B cell (primary cell): ENCODE data around the gene EVL. TPM values are rescaled to one million over a fixed set of nuclear protein-coding genes. Genes with fewer than 3 reads are reported as not detected.

ENCODE experiments used
- ATAC-seq: fragments of 200-7000 bp; cut with Tn5 transposase; one replicate; pipeline ENCODE4 v1.10.0; 2021; ENCODE audit warnings: low read depth, mild to moderate bottlenecking, moderate number of reproducible peaks, moderate library complexity
- CTCF ChIA-PET: fragments of 350-600 bp; sonication (Branson Sonifier 250); formaldehyde crosslinking; loops from one replicate; lab custom pipeline; 2021; ENCODE audit warnings: antibody characterized with exemption, inconsistent platforms; lab: Charles Lee
- POLR2A ChIA-PET: fragments of 350-600 bp; sonication (Branson Sonifier 250); formaldehyde crosslinking; loops from one replicate; lab custom pipeline; 2021; ENCODE audit warnings: antibody characterized with exemption; lab: Charles Lee
- DNase-seq: peaks from one replicate; pipeline ENCODE4 v3.0.0; 2013
- H2AFZ ChIP-seq: 2 replicates; pipeline ENCODE4 v1.6.1; 2012; ENCODE audit warnings: mild to moderate bottlenecking, low read depth, low read length; ENCODE audit not compliant: insufficient read depth, poor library complexity, severe bottlenecking
- H3K27ac ChIP-seq, 2 donors: 1 replicate in 1 of 2; 2 replicates in 1 of 2; pipeline ENCODE4 v1.5.1; 2012 to 2013; ENCODE audit warnings: low read length in 2 of 2, mild to moderate bottlenecking in 2 of 2, moderate library complexity in 1 of 2
- H3K27me3 ChIP-seq, 4 experiments: fragments of 200-600 bp in 1 of 4; sonication (generic) in 1 of 4; replicated peaks in 1 of 4; 1 replicate in 2 of 4; 2 replicates in 2 of 4; pipeline versions ENCODE4 v1.6.1 to v1.7.0; 2013 to 2016; ENCODE audit warnings: low read length in 3 of 4, mild to moderate bottlenecking in 2 of 4, mixed read lengths in 1 of 4, moderate library complexity in 1 of 4; ENCODE audit not compliant: insufficient read depth in 4 of 4, control insufficient read depth in 3 of 4; ENCODE audit errors: control extremely low read depth in 1 of 4
- H3K36me3 ChIP-seq, 2 experiments: replicated peaks in 1 of 2; 1 replicate in 1 of 2; 2 replicates in 1 of 2; pipeline versions ENCODE4 v1.6.1 to v1.7.1; 2013; ENCODE audit warnings: low read length in 1 of 2; ENCODE audit not compliant: insufficient read depth in 2 of 2, control insufficient read depth in 1 of 2; ENCODE audit errors: control extremely low read depth in 1 of 2, extremely low read depth in 1 of 2
- H3K4me1 ChIP-seq, 2 donors: fragments of 200-600 bp in 1 of 2; sonication (generic) in 1 of 2; 1 replicate in 1 of 2; 2 replicates in 1 of 2; pipeline versions ENCODE4 v1.5.1 to v1.6.1; 2013 to 2017; ENCODE audit warnings: low read length in 2 of 2; ENCODE audit not compliant: control insufficient read depth in 2 of 2, insufficient read depth in 2 of 2
- H3K4me2 ChIP-seq: replicated peaks from 2 replicates; pipeline ENCODE3; 2012; ENCODE audit warnings: mild to moderate bottlenecking, low read depth, low read length; ENCODE audit not compliant: poor library complexity, severe bottlenecking
- H3K4me3 ChIP-seq, 5 experiments: fragments of 200-600 bp in 1 of 5; sonication (generic) in 1 of 5; 1 replicate in 3 of 5; 2 replicates in 2 of 5; pipeline versions ENCODE4 v1.5.1 to v1.7.0; 2011 to 2016; ENCODE audit warnings: low read length in 4 of 5, mild to moderate bottlenecking in 4 of 5, low read depth in 2 of 5, control low read depth in 1 of 5, moderate library complexity in 1 of 5; ENCODE audit not compliant: insufficient read depth in 1 of 5; ENCODE audit errors: control extremely low read depth in 1 of 5, extremely low read depth in 1 of 5
- H3K79me2 ChIP-seq: fragments of 200-600 bp; sonication (generic); one replicate; pipeline ENCODE4 v1.6.0; 2016; ENCODE audit warnings: low read length; ENCODE audit not compliant: control insufficient read depth, insufficient read depth
- H3K9ac ChIP-seq: fragments of 200-600 bp; sonication (generic); 2 replicates; pipeline ENCODE4 v1.6.1; 2017; ENCODE audit warnings: mild to moderate bottlenecking, low read length, moderate library complexity
- H3K9me3 ChIP-seq, 3 donors: one replicate each; pipeline versions ENCODE4 v1.6.1 to v1.7.1; 2013; ENCODE audit warnings: low read length in 2 of 3; ENCODE audit not compliant: control insufficient read depth in 2 of 3, insufficient read depth in 1 of 3; ENCODE audit errors: control extremely low read depth in 1 of 3
- H4K20me1 ChIP-seq: 2 replicates; pipeline ENCODE4 v1.6.0; 2012; ENCODE audit warnings: mild to moderate bottlenecking, low read length; ENCODE audit not compliant: insufficient read depth, control insufficient read depth, poor library complexity, severe bottlenecking
- H3K27ac Mint-ChIP-seq: one replicate; pipeline ENCODE4 v1.8.0; 2021; ENCODE audit warnings: mixed read lengths
- H3K27me3 Mint-ChIP-seq: one replicate; pipeline ENCODE4 v1.8.0; 2021; ENCODE audit warnings: mixed read lengths
- H3K4me1 Mint-ChIP-seq: one replicate; pipeline ENCODE4 v1.8.0; 2021; ENCODE audit warnings: mixed read lengths
- H3K4me3 Mint-ChIP-seq: one replicate; pipeline ENCODE4 v1.8.0; 2021; ENCODE audit warnings: mixed read lengths
- H3K9me3 Mint-ChIP-seq: one replicate; pipeline ENCODE4 v1.8.0; 2022; ENCODE audit warnings: mixed read lengths; ENCODE audit not compliant: insufficient read depth
- EZH2 ChIP-seq: IDR thresholded peaks from 2 replicates; pipeline ENCODE4 v1.6.1; 2012; ENCODE audit warnings: borderline replicate concordance, low read depth, mild to moderate bottlenecking, moderate library complexity, low read length; ENCODE audit not compliant: insufficient read depth, poor library complexity, severe bottlenecking
- WGBS: methylation state at CpG from one replicate; pipeline ENCODE4 v1.1.5; 2013; ENCODE audit warnings: missing lambda C conversion rate; ENCODE audit not compliant: insufficient coverage; 5-methylcytosine and 5-hydroxymethylcytosine counted together
- intact Hi-C: fragments of 100-400 bp; cut with micrococcal nuclease; formaldehyde crosslinking; loops from one replicate; pipeline ENCODE4 v1.10.0; 2022
- polyA plus RNA-seq: library from polyadenylated mRNA; depleted of rRNA; stranded (reverse); fragments of >200 nt; gene quantifications from 2 replicates; pipeline ENCODE4 v1.2.3, GENCODE V29; 2012
- total RNA-seq, 2 donors: library from RNA; stranded (reverse); fragments of 120-200 nt in 1 of 2; gene quantifications; 1 replicate in 1 of 2; 2 replicates in 1 of 2; pipeline versions ENCODE4 v1.2.3 to v1.2.4, GENCODE V29; 2013 to 2022
- TF ChIP-seq, protein P1 (sequence below): fragments of 200-600 bp; IDR thresholded peaks from one replicate; pipeline ENCODE4 v1.8.0; 2022; ENCODE audit warnings: antibody characterized with exemption, mild to moderate bottlenecking

Gene EVL
- total and polyA plus RNA-seq, 2 donors (not counting 1 experiment from before 2014, with no cell fraction given), result 486 to 892 TPM

DNA sequence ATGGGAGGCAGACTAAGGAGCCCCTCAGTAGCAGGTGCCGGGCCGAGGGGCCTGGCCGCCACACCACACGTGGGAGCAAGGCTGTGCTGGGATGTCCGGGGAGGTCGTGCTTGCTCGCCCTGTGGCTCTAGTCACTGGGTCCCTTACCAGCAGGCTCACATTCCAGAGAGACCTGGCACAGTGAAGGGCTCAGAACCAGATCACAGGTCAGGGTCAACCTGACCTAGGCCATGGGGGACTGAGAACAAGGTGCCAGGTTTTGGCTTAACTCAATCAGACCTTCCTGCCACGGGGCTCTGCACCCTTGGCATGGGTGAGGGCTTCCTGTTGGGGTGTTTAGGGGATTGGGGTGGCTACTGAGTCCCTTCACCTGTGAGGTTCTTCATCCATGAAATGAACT is 72.0 kb downstream of the EVL start:
- Histone ChIP-seq H3K9me3 (no peaks in the 10 kb centered on the region), H3K9ac (no peak overlapping the region), H4K20me1 (peaks cover 74% of the 10 kb centered on the region), H2AFZ (no peak overlapping the region), H3K79me2 (peaks cover 7% of the 10 kb centered on the region), H3K4me2 (no peak overlapping the region), H3K36me3 (peaks cover 0 to 98% of the 10 kb centered on the region in 2 experiments), H3K4me1 (no peaks in the 10 kb centered on the region), H3K27me3 (no peaks in the 10 kb centered on the region), H3K27ac (no peak overlapping the region), H3K4me3 (no peak overlapping the region)
- ChIA-PET CTCF (no interaction called here), POLR2A (no interaction called here)
- no peak for TF ChIP-seq EZH2
- TF ChIP-seq, protein P1, sequence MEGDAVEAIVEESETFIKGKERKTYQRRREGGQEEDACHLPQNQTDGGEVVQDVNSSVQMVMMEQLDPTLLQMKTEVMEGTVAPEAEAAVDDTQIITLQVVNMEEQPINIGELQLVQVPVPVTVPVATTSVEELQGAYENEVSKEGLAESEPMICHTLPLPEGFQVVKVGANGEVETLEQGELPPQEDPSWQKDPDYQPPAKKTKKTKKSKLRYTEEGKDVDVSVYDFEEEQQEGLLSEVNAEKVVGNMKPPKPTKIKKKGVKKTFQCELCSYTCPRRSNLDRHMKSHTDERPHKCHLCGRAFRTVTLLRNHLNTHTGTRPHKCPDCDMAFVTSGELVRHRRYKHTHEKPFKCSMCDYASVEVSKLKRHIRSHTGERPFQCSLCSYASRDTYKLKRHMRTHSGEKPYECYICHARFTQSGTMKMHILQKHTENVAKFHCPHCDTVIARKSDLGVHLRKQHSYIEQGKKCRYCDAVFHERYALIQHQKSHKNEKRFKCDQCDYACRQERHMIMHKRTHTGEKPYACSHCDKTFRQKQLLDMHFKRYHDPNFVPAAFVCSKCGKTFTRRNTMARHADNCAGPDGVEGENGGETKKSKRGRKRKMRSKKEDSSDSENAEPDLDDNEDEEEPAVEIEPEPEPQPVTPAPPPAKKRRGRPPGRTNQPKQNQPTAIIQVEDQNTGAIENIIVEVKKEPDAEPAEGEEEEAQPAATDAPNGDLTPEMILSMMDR, result no peak
- H3K9me3 Mint-ChIP-seq, result no peaks in the 10 kb centered on the region
- H3K27ac Mint-ChIP-seq, result no peak overlapping the region
- H3K4me1 Mint-ChIP-seq, result peaks cover 4% of the 10 kb centered on the region
- DNase-seq (no peak), ATAC-seq (no peak)
- no peak overlapping the region for H3K4me3 Mint-ChIP-seq
- intact Hi-C loops, result no loop called here
- WGBS, result 97% methylated on average over 7 of the region's 8 CpGs
- H3K27me3 Mint-ChIP-seq, result no peaks in the 10 kb centered on the region

DNA sequence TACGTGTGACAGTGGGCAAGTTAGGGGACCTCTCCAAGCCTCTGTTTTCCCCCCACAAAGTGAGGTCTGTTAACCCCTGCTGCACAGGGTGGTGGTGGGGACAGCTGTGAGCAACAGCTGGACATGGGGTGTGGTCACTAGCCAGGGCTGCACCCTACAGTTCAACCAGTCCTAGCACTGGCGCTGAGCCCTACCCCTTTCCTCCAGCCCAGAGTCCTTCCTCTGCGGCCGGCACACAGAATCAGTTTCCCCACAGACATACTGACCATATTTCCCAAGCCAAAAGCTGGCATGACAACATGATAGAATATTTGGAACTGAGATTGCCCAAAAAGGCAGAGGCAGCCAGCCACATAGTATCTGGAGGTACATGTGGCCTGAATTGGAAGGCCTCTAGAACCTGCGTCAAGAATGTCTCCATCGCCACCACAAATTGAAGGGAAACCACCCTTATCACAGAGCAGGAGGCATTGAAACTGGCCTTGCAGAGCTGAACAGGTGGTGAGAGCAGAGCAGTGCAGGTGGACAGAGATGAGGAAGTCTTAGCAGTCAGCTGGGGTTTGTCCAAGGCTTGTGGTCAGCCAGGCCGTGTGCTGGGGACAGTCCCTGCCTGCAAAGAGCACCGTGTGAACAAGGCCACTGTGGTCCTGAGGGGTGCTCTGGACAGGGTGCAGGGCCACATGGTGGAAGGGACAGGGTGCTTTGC is 73.0 kb downstream of the EVL start:
- Histone ChIP-seq H3K27me3 (no peaks in the 10 kb centered on the region), H3K9me3 (no peaks in the 10 kb centered on the region), H3K4me3 (no peak overlapping the region), H3K79me2 (peaks cover 7% of the 10 kb centered on the region), H3K9ac (no peak overlapping the region), H2AFZ (no peak overlapping the region), H3K27ac (no peak overlapping the region), H4K20me1 (peaks cover 72% of the 10 kb centered on the region), H3K36me3 (peaks cover 0 to 95% of the 10 kb centered on the region in 2 experiments), H3K4me1 (no peaks in the 10 kb centered on the region), H3K4me2 (no peak overlapping the region)
- ATAC-seq (peak; percentile 37), DNase-seq (no peak)
- TF ChIP-seq EZH2, result no peak
- TF ChIP-seq, protein P1, result no peak
- Mint-ChIP-seq H3K9me3 (no peaks in the 10 kb centered on the region), H3K27ac (peak overlapping the region; percentile 47), H3K27me3 (no peaks in the 10 kb centered on the region), H3K4me1 (peaks cover 4% of the 10 kb centered on the region), H3K4me3 (no peak overlapping the region)
- intact Hi-C loops, result no loop called here
- CTCF ChIA-PET, result interaction anchor here (1.2 to 1.8 kb wide), 2 partner anchors 30 to 55 kb away, joined by 4 read pairs; no protein-coding TSS in a partner anchor
- POLR2A ChIA-PET, result no interaction called here
- WGBS, result 7% methylated on average over 2 of the region's 8 CpGs
